AG09309 (cell line): ENCODE data around the gene MSANTD4.
A peak's percentile ranks its signal among the peaks of the same experiment; 100 is the strongest.
"Not testable (repeated sequence)": the region's sequence is repeated elsewhere in the genome, so short reads cannot be mapped to it uniquely, and the experiment has no call there.

ENCODE experiments used
- DNase-seq: peaks from one replicate; pipeline ENCODE4 v3.0.0-alpha.2; 2010; ENCODE audit warnings: low read depth
- H3K4me3 ChIP-seq: 2 replicates; pipeline ENCODE4 v1.5.1; 2011; ENCODE audit warnings: mild to moderate bottlenecking, low read depth, low read length, moderate library complexity; ENCODE audit not compliant: control insufficient read depth
- TF ChIP-seq, protein P1 (sequence below): IDR thresholded peaks from 2 replicates; pipeline ENCODE4 v1.5.1; 2011; ENCODE audit warnings: mild to moderate bottlenecking, low read depth, low read length, inconsistent platforms; ENCODE audit not compliant: insufficient read depth, control insufficient read depth; ENCODE audit errors: missing control alignments

Gene MSANTD4

GRCh38 chr11:106014035-106014434 lies 8.0 kb downstream of the MSANTD4 start:
- TF ChIP-seq, protein P1, sequence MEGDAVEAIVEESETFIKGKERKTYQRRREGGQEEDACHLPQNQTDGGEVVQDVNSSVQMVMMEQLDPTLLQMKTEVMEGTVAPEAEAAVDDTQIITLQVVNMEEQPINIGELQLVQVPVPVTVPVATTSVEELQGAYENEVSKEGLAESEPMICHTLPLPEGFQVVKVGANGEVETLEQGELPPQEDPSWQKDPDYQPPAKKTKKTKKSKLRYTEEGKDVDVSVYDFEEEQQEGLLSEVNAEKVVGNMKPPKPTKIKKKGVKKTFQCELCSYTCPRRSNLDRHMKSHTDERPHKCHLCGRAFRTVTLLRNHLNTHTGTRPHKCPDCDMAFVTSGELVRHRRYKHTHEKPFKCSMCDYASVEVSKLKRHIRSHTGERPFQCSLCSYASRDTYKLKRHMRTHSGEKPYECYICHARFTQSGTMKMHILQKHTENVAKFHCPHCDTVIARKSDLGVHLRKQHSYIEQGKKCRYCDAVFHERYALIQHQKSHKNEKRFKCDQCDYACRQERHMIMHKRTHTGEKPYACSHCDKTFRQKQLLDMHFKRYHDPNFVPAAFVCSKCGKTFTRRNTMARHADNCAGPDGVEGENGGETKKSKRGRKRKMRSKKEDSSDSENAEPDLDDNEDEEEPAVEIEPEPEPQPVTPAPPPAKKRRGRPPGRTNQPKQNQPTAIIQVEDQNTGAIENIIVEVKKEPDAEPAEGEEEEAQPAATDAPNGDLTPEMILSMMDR, result no peak
- no peak overlapping the region for H3K4me3 ChIP-seq
- no peak for DNase-seq

DNA sequence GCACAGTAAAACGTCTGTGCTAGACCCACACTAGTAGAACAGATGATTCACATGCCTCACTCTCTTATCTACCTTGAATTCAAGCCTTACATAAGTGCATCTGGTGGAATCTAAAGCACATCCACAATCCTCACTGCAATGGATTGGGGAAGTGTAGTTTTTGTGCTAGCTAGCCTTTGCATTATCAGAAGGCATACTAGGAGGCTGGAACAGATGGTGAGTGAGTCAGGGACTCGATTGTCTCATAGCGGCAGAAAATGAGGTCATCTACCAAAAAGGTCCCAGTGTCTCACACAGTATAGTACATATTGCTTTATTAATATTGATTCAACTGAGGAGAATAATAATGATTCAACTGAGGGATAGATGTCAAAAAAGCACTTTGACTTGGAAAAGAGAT lies 9.3 kb downstream of the MSANTD4 start:
- no peak overlapping the region for H3K4me3 ChIP-seq
- DNase-seq, result peak; percentile 5
- TF ChIP-seq, protein P1, result no peak

GRCh38 chr11:106011481-106011880 lies 10.6 kb downstream of the MSANTD4 start:
- no peak for DNase-seq
- TF ChIP-seq, protein P1, result no peak
- H3K4me3 ChIP-seq, result no peak overlapping the region

DNA sequence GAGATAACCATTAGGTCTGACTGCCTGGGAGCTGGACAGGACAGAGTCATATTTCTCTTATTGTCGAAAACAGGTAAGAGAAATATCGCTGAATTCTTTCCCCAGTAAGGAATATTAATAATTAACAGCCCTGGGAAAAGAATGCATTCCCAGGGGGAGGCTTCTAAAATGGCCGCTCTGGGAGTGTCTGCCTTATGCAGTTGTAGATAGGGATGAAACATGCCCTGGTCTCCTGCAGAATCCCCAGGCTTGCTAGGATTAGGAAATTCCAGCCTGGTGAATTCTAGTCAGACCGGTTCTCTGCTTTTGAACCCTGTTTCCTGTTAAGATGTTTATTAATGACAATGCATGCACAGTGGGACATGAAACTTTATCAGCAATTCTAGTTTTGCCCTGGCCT lies 18.9 kb downstream of the MSANTD4 start:
- not testable (repeated sequence) for DNase-seq, H3K4me3 ChIP-seq

GRCh38 chr11:106001304-106002012 lies 20.6 kb downstream of the MSANTD4 start:
- no peak overlapping the region for H3K4me3 ChIP-seq
- DNase-seq, result no peak
- TF ChIP-seq, protein P1, result no peak

- TF ChIP-seq, protein P1, result no peak
- DNase-seq, result no peak
- H3K4me3 ChIP-seq, result no peak overlapping the region
These were observed 30.2 kb downstream of the MSANTD4 start for GRCh38 chr11:105991888-105992287.

DNA sequence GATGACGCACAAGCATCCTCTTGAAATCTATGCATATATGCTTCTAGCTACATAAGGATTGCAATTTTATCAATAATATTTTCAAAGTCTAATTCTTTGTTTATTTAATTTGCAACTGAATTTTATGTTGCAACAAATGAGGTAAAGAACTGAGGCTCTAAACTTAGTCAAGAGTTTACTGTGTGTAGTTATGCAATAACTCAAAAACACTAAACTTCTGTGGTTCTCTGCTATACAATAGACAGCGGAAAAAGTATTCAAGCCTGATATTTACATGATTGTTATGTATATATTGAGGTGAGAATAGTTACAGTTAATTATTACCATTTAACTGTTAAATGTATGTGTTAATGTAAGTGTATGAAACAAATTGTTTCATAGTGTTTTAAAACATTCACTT lies 32.9 kb downstream of the MSANTD4 start:
- TF ChIP-seq, protein P1, result no peak
- no peak for DNase-seq
- H3K4me3 ChIP-seq, result no peak overlapping the region
